WTC11 (cell line): ENCODE measurements around the gene IVD. TPM values are rescaled to one million over a fixed set of nuclear protein-coding genes. Genes with fewer than 3 reads are reported as not detected.

Experiments
- ATAC-seq: fragments of 200-7000 bp; cut with Tn5 transposase; 2 replicates; pipeline ENCODE4 v1.10.0; 2021; ENCODE audit warnings: mild to moderate bottlenecking, moderate library complexity
- CTCF ChIA-PET: fragments of 300-600 bp; sonication (Branson Sonifier 250); formaldehyde crosslinking; loops from one replicate; lab custom pipeline; 2021; ENCODE audit warnings: antibody characterized with exemption; lab: Charles Lee
- POLR2A ChIA-PET: fragments of 350-600 bp; sonication (Branson Sonifier 250); formaldehyde crosslinking; loops from one replicate; lab custom pipeline; 2021; ENCODE audit warnings: antibody characterized with exemption; lab: Charles Lee
- DNase-seq: peaks from one replicate; pipeline ENCODE4 v3.0.0; 2021; ENCODE audit warnings: low spot score
- H3K27ac Mint-ChIP-seq: 2 replicates; pipeline ENCODE4 v1.8.0; 2021; ENCODE audit warnings: mixed read lengths
- H3K27me3 Mint-ChIP-seq: 2 replicates; pipeline ENCODE4 v1.8.0; 2021; ENCODE audit warnings: low read depth, mild to moderate bottlenecking, moderate library complexity, mixed read lengths
- H3K36me3 Mint-ChIP-seq: 2 replicates; pipeline ENCODE4 v1.8.0; 2021; ENCODE audit warnings: mixed read lengths
- H3K4me1 Mint-ChIP-seq: 2 replicates; pipeline ENCODE4 v1.8.0; 2022; ENCODE audit warnings: mixed read lengths
- H3K4me3 Mint-ChIP-seq: 2 replicates; pipeline ENCODE4 v1.8.0; 2021; ENCODE audit warnings: mild to moderate bottlenecking, moderate library complexity, mixed read lengths
- H3K9me3 Mint-ChIP-seq: 2 replicates; pipeline ENCODE4 v1.8.0; 2021; ENCODE audit warnings: mixed read lengths
- CREB1 ChIP-seq: sonication (generic); formaldehyde crosslinking; IDR thresholded peaks from 2 replicates; pipeline ENCODE4 v1.8.0; 2023; ENCODE audit warnings: mild to moderate bottlenecking, missing genetic modification reagents
- ELF4 ChIP-seq: sonication (generic); formaldehyde crosslinking; IDR thresholded peaks from 2 replicates; pipeline ENCODE4 v1.8.1; 2022; ENCODE audit warnings: low read depth, mild to moderate bottlenecking, moderate library complexity, missing genetic modification reagents
- EMX1 ChIP-seq: fragments of 250-450 bp; sonication (Bioruptor Pico); IDR thresholded peaks from 2 replicates; pipeline ENCODE4 v1.8.0; 2021; ENCODE audit warnings: mild to moderate bottlenecking
- ETV6 ChIP-seq: sonication (generic); formaldehyde crosslinking; IDR thresholded peaks from 2 replicates; pipeline ENCODE4 v1.8.1; 2022; ENCODE audit warnings: mild to moderate bottlenecking, missing genetic modification reagents
- GABPB1 ChIP-seq: sonication (generic); formaldehyde crosslinking; IDR thresholded peaks from 2 replicates; pipeline ENCODE4 v1.8.1; 2023; ENCODE audit warnings: mild to moderate bottlenecking, missing genetic modification reagents
- IRF2 ChIP-seq: sonication (generic); formaldehyde crosslinking; IDR thresholded peaks from 2 replicates; pipeline ENCODE4 v1.8.0; 2022; ENCODE audit warnings: low read depth, missing genetic modification reagents, borderline replicate concordance
- JAZF1 ChIP-seq: fragments of 250-450 bp; sonication (Bioruptor Pico); IDR thresholded peaks from 2 replicates; pipeline ENCODE4 v1.9.0; 2021; ENCODE audit warnings: moderate library complexity, mild to moderate bottlenecking, inconsistent platforms
- NFYB ChIP-seq: sonication (generic); formaldehyde crosslinking; conservative IDR thresholded peaks from 2 replicates; pipeline ENCODE4 v1.8.0; 2022; ENCODE audit warnings: low read depth, missing genetic modification reagents
- NR1H2 ChIP-seq: sonication (generic); formaldehyde crosslinking; IDR thresholded peaks from 2 replicates; pipeline ENCODE4 v1.9.0; 2021; ENCODE audit warnings: mild to moderate bottlenecking, moderate library complexity, missing genetic modification reagents
- TEAD1 ChIP-seq: sonication (generic); formaldehyde crosslinking; IDR thresholded peaks from 2 replicates; pipeline ENCODE4 v1.8.0; 2022; ENCODE audit warnings: mild to moderate bottlenecking, missing genetic modification reagents
- ZNF232 ChIP-seq: sonication (generic); formaldehyde crosslinking; IDR thresholded peaks from 2 replicates; pipeline ENCODE4 v1.8.0; 2022; ENCODE audit warnings: mild to moderate bottlenecking, missing genetic modification reagents
- ZNF281 ChIP-seq: sonication (generic); formaldehyde crosslinking; IDR thresholded peaks from 2 replicates; pipeline ENCODE4 v1.8.0; 2023; ENCODE audit warnings: mild to moderate bottlenecking, missing genetic modification reagents
- ZNF396 ChIP-seq: fragments of 250-450 bp; sonication (Bioruptor Pico); IDR thresholded peaks from 2 replicates; pipeline ENCODE4 v1.8.0; 2021; ENCODE audit warnings: mild to moderate bottlenecking, moderate library complexity, borderline replicate concordance
- ZNF416 ChIP-seq: fragments of 250-450 bp; sonication (Bioruptor Pico); IDR thresholded peaks from 2 replicates; pipeline ENCODE4 v1.9.0; 2021; ENCODE audit warnings: mild to moderate bottlenecking, inconsistent platforms
- total RNA-seq: library from RNA; stranded (reverse); gene quantifications from 3 replicates; pipeline ENCODE4 v1.2.3, GENCODE V29; 2021
- TF ChIP-seq, protein P1 (sequence below): fragments of 250-450 bp; sonication (Bioruptor Pico); IDR thresholded peaks from 2 replicates; pipeline ENCODE4 v1.9.0; 2021; ENCODE audit warnings: mild to moderate bottlenecking
- TF ChIP-seq, protein P2 (sequence below): sonication (generic); formaldehyde crosslinking; IDR thresholded peaks from 2 replicates; pipeline ENCODE4 v1.8.0; 2023; ENCODE audit warnings: missing genetic modification reagents, mild to moderate bottlenecking, borderline replicate concordance
- TF ChIP-seq, protein P3 (sequence below): fragments of 250-450 bp; sonication (Bioruptor Pico); IDR thresholded peaks from 2 replicates; pipeline ENCODE4 v1.9.0; 2021; ENCODE audit warnings: moderate library complexity, mild to moderate bottlenecking, inconsistent platforms, borderline replicate concordance
- TF ChIP-seq, protein P4 (sequence below): sonication (generic); formaldehyde crosslinking; IDR thresholded peaks from 2 replicates; pipeline ENCODE4 v1.8.0; 2023; ENCODE audit warnings: missing genetic modification reagents
- TF ChIP-seq, protein P5 (sequence below): fragments of 250-450 bp; sonication (Bioruptor Pico); conservative IDR thresholded peaks from 2 replicates; pipeline ENCODE4 v1.9.0; 2021; ENCODE audit warnings: mild to moderate bottlenecking
- TF ChIP-seq, protein P6 (sequence below): sonication (generic); formaldehyde crosslinking; IDR thresholded peaks from 2 replicates; pipeline ENCODE4 v1.8.1; 2023; ENCODE audit warnings: mild to moderate bottlenecking, missing genetic modification reagents

The IVD gene
- total RNA-seq, 1 experiment from 2014 or later, result 96.1 TPM

DNA sequence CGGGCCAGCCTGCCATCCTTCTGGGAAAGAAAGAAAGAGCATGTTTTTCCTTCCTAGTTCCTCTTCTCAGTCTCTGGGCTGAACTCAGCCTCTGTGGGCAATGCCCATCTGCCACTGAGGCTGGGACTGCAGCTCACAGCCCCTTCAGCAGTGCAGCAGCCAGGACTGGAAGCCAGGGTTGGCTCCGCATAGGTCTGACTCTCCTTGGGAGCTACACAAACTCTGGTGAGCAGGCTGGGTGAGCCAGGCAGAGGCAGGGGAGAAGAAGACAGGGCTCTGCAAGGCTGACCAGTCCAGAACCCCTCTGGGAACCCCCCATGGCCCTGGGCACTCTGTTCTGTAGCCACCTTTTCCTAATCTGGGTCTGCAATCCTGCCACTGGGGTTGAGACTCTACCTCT, 44.0 kb upstream of the IVD start (continued):
- TF ChIP-seq, protein P1, sequence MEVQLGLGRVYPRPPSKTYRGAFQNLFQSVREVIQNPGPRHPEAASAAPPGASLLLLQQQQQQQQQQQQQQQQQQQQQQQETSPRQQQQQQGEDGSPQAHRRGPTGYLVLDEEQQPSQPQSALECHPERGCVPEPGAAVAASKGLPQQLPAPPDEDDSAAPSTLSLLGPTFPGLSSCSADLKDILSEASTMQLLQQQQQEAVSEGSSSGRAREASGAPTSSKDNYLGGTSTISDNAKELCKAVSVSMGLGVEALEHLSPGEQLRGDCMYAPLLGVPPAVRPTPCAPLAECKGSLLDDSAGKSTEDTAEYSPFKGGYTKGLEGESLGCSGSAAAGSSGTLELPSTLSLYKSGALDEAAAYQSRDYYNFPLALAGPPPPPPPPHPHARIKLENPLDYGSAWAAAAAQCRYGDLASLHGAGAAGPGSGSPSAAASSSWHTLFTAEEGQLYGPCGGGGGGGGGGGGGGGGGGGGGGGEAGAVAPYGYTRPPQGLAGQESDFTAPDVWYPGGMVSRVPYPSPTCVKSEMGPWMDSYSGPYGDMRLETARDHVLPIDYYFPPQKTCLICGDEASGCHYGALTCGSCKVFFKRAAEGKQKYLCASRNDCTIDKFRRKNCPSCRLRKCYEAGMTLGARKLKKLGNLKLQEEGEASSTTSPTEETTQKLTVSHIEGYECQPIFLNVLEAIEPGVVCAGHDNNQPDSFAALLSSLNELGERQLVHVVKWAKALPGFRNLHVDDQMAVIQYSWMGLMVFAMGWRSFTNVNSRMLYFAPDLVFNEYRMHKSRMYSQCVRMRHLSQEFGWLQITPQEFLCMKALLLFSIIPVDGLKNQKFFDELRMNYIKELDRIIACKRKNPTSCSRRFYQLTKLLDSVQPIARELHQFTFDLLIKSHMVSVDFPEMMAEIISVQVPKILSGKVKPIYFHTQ (CRISPR knock-in tag), result no peak
- no peak for TF ChIP-seq NFYB (CRISPR knock-in tag)
- no peak for TF ChIP-seq ZNF396 (CRISPR knock-in tag)
- no peak for TF ChIP-seq ZNF232 (CRISPR knock-in tag)
- no peak for TF ChIP-seq EMX1 (CRISPR knock-in tag)
- TF ChIP-seq NR1H2 (CRISPR knock-in tag), result no peak

- ChIA-PET CTCF (interaction anchor here (1.0 to 7.2 kb wide), 5 partner anchors 8 to 84 kb away, joined by 3 to 87 read pairs (median 3); partner anchors contain the start of gene CCDC9B), POLR2A (no interaction called here)
- DNase-seq (no peak), ATAC-seq (no peak)
- Mint-ChIP-seq H3K4me1 (peaks cover 12% of the 10 kb centered on the region), H3K9me3 (no peaks in the 10 kb centered on the region), H3K36me3 (no peaks in the 10 kb centered on the region), H3K27ac (no peak overlapping the region), H3K27me3 (peaks cover 37% of the 10 kb centered on the region), H3K4me3 (no peak overlapping the region)
- TF ChIP-seq CREB1 (CRISPR knock-in tag) (no peak), ZNF281 (no peak), IRF2 (CRISPR knock-in tag) (no peak), ZNF416 (no peak), TEAD1 (no peak), JAZF1 (CRISPR knock-in tag) (no peak), ETV6 (no peak), ZNF396 (CRISPR knock-in tag) (no peak), GABPB1 (no peak), ELF4 (no peak)
- TF ChIP-seq, protein P2, sequence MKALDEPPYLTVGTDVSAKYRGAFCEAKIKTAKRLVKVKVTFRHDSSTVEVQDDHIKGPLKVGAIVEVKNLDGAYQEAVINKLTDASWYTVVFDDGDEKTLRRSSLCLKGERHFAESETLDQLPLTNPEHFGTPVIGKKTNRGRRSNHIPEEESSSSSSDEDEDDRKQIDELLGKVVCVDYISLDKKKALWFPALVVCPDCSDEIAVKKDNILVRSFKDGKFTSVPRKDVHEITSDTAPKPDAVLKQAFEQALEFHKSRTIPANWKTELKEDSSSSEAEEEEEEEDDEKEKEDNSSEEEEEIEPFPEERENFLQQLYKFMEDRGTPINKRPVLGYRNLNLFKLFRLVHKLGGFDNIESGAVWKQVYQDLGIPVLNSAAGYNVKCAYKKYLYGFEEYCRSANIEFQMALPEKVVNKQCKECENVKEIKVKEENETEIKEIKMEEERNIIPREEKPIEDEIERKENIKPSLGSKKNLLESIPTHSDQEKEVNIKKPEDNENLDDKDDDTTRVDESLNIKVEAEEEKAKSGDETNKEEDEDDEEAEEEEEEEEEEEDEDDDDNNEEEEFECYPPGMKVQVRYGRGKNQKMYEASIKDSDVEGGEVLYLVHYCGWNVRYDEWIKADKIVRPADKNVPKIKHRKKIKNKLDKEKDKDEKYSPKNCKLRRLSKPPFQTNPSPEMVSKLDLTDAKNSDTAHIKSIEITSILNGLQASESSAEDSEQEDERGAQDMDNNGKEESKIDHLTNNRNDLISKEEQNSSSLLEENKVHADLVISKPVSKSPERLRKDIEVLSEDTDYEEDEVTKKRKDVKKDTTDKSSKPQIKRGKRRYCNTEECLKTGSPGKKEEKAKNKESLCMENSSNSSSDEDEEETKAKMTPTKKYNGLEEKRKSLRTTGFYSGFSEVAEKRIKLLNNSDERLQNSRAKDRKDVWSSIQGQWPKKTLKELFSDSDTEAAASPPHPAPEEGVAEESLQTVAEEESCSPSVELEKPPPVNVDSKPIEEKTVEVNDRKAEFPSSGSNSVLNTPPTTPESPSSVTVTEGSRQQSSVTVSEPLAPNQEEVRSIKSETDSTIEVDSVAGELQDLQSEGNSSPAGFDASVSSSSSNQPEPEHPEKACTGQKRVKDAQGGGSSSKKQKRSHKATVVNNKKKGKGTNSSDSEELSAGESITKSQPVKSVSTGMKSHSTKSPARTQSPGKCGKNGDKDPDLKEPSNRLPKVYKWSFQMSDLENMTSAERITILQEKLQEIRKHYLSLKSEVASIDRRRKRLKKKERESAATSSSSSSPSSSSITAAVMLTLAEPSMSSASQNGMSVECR, result no peak
- TF ChIP-seq, protein P3, sequence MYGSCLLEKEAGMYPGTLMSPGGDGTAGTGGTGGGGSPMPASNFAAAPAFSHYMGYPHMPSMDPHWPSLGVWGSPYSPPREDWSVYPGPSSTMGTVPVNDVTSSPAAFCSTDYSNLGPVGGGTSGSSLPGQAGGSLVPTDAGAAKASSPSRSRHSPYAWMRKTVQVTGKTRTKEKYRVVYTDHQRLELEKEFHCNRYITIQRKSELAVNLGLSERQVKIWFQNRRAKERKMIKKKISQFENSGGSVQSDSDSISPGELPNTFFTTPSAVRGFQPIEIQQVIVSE (CRISPR knock-in tag), result no peak
- TF ChIP-seq, protein P4, sequence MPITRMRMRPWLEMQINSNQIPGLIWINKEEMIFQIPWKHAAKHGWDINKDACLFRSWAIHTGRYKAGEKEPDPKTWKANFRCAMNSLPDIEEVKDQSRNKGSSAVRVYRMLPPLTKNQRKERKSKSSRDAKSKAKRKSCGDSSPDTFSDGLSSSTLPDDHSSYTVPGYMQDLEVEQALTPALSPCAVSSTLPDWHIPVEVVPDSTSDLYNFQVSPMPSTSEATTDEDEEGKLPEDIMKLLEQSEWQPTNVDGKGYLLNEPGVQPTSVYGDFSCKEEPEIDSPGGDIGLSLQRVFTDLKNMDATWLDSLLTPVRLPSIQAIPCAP (CRISPR knock-in tag), result no peak
- TF ChIP-seq, protein P5, sequence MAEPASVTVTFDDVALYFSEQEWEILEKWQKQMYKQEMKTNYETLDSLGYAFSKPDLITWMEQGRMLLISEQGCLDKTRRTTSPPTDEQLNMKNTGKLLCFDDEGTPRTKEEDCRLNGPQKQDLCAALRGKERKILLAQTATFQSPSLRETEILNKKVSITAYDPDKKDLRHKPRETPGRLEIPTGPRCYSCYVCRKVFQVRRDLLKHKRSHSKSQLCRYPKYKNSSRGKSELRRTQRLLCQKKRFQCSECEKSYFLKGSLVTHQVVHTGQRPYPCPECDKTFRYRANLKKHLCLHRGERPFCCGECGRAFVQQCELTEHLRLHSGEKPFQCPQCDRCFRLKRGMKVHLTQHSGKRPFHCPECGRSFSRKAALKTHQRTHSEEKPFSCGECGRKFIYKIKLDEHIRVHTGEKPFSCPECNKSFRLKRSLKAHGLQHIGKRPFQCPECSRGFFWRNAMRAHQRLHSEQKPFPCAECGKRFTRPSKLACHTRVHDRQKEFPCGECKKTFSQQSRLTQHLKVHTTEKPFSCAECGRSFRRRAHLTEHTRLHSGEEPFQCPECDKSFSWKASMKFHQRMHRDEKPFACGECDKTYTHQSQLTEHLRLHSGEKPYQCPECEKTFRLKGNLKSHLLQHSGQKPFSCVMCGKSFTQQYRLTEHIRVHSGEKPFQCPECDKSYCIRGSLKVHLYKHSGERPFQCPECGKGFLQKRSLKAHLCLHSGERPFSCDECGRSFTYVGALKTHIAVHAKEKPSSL (CRISPR knock-in tag), result no peak
- TF ChIP-seq, protein P6, sequence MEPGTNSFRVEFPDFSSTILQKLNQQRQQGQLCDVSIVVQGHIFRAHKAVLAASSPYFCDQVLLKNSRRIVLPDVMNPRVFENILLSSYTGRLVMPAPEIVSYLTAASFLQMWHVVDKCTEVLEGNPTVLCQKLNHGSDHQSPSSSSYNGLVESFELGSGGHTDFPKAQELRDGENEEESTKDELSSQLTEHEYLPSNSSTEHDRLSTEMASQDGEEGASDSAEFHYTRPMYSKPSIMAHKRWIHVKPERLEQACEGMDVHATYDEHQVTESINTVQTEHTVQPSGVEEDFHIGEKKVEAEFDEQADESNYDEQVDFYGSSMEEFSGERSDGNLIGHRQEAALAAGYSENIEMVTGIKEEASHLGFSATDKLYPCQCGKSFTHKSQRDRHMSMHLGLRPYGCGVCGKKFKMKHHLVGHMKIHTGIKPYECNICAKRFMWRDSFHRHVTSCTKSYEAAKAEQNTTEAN (CRISPR knock-in tag), result no peak
Measured at GRCh38 chr15:40363611-40364010, 42.0 kb upstream of the IVD start.
